Testis (tissue), 3 donors: Measurements from ENCODE around the gene LMNB1. TPM values are rescaled to one million over a fixed set of nuclear protein-coding genes. Genes with fewer than 3 reads are reported as not detected.

Experiments
- DNase-seq: peaks from one replicate; pipeline ENCODE4 v3.0.0-alpha.2; 2019
- H3K27ac ChIP-seq, 2 donors: fragments of 200-600 bp; sonication (generic); one replicate each; pipeline ENCODE4 v1.5.1; 2019
- H3K27me3 ChIP-seq: fragments of 200-600 bp; sonication (generic); one replicate; pipeline ENCODE4 v1.5.1; 2019
- H3K36me3 ChIP-seq: fragments of 200-600 bp; sonication (generic); one replicate; pipeline ENCODE4 v1.5.1; 2017; ENCODE audit warnings: low read depth; ENCODE audit errors: missing control alignments
- H3K4me1 ChIP-seq: fragments of 200-600 bp; sonication (generic); one replicate; pipeline ENCODE4 v1.5.1; 2019
- H3K4me3 ChIP-seq, 2 donors: fragments of 200-600 bp; sonication (generic); one replicate each; pipeline ENCODE4 v1.5.1; 2017 to 2019
- H3K9me3 ChIP-seq: fragments of 200-600 bp; sonication (generic); one replicate; pipeline ENCODE4 v1.5.1; 2017
- POLR2A ChIP-seq: fragments of 450-650 bp; IDR thresholded peaks from one replicate; pipeline ENCODE4 v1.6.1; 2017; ENCODE audit warnings: antibody characterized with exemption, mild to moderate bottlenecking, moderate library complexity
- WGBS, 2 donors: methylation state at CpG; one replicate each; pipeline ENCODE4 v1.1.5; 2018; 5-methylcytosine and 5-hydroxymethylcytosine counted together
- intact Hi-C: fragments of 100-400 bp; cut with DNase I; formaldehyde crosslinking; loops from one replicate; pipeline ENCODE4 v1.15.1; 2023; ENCODE audit warnings: low total_unique reads
- polyA plus RNA-seq: library from polyadenylated mRNA; stranded (reverse); fragments of 350-450 nt; fragmentation: Illumina TruSeq; extraction: RNeasy Lipid Tissue Mini Kit (QIAGEN cat#74804); gene quantifications from one replicate; pipeline ENCODE4 v1.2.3, GENCODE V29; 2014; ENCODE audit warnings: low read depth, low replicate concordance; ENCODE audit not compliant: insufficient read depth
- total RNA-seq, 2 donors: library from RNA; depleted of rRNA; stranded (reverse); fragments of >200 nt; gene quantifications; one replicate each; pipeline ENCODE4 v1.2.3, GENCODE V29; 2016
- TF ChIP-seq, protein P1 (sequence below), 3 experiments: fragments of 450-650 bp in 2 of 3; fragments of 200-600 bp in 1 of 3; sonication (generic) in 1 of 3; IDR thresholded peaks; one replicate each; pipeline ENCODE4 v1.5.1; 2016 to 2019; ENCODE audit warnings: antibody characterized with exemption in 3 of 3, mild to moderate bottlenecking in 2 of 3, moderate library complexity in 1 of 3

Gene LMNB1
- total and polyA plus RNA-seq, 3 donors from 2014 or later = 13.7 to 26.1 (median 15.9) TPM

DNA sequence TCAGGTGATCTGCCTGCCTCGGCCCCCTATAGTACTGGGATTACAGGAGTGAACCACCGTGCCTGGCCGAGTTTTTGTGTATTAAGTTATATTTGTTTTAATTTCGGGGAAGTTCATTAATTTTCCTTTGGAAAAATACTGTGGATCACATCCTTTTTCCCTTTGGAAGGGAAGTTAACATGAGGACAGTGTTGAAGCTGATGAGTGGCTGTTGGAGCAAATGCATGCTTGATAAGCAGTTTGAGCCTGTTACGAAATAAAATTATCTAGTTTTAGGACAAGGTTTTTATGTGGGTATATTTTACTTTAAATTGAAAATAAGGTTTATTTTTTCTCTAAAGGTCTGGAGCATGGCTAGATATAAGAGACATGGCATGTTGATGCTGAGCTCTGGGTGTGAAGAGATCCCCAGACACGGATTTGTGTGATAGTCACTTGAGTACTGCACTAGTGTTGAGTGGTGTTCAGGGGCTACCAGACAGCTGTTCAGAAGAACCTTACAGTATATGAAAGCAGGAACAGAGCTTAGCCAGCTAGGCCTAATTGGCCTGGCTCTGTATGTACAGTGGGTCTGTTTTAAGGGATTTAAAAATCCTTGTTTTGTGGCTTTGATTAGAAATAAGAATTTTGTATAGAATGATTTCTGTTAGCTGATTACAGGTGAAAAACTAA lies 17.4 kb downstream of the LMNB1 start:
- TF ChIP-seq, protein P1, sequence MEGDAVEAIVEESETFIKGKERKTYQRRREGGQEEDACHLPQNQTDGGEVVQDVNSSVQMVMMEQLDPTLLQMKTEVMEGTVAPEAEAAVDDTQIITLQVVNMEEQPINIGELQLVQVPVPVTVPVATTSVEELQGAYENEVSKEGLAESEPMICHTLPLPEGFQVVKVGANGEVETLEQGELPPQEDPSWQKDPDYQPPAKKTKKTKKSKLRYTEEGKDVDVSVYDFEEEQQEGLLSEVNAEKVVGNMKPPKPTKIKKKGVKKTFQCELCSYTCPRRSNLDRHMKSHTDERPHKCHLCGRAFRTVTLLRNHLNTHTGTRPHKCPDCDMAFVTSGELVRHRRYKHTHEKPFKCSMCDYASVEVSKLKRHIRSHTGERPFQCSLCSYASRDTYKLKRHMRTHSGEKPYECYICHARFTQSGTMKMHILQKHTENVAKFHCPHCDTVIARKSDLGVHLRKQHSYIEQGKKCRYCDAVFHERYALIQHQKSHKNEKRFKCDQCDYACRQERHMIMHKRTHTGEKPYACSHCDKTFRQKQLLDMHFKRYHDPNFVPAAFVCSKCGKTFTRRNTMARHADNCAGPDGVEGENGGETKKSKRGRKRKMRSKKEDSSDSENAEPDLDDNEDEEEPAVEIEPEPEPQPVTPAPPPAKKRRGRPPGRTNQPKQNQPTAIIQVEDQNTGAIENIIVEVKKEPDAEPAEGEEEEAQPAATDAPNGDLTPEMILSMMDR (IDR thresholded peaks at IDR 0.05) = no peak
- TF ChIP-seq POLR2A = no peak
- Histone ChIP-seq H3K36me3 (no peaks in the 10 kb centered on the region), H3K27ac (no peak overlapping the region), H3K4me3 (no peak overlapping the region), H3K9me3 (no peaks in the 10 kb centered on the region), H3K4me1 (no peaks in the 10 kb centered on the region), H3K27me3 (no peaks in the 10 kb centered on the region)
- no peak for DNase-seq
- intact Hi-C loops = no loop called here
- WGBS, 2 donors = 59 to 72% methylated on average over 6 of the region's 6 CpGs

DNA sequence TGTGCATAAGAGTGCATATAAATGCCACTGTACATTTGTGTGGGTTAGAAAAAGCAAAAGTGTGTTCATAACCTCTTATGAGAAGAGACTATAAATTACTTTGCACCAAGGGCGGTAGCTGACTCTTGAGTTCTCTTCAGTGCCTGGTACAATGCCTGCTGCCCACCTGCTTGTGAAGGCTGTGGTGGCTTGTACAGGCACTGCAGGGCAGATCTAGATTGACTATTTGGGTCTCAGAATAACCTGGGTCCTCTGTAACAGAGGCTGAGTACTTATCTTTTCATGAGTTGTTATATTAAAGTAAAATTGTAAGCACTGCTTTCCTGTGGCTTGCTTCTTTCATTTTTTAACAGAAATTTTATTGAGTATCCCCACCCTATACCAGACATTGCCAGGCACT lies 22.8 kb downstream of the LMNB1 start:
- TF ChIP-seq POLR2A = no peak
- TF ChIP-seq, protein P1 (IDR thresholded peaks at IDR 0.05) = no peak
- intact Hi-C loops = no loop called here
- H3K27ac ChIP-seq = no peak overlapping the region
- no peaks in the 10 kb centered on the region for H3K9me3 ChIP-seq
- 75 to 76% methylated on average over 1 of the region's 1 CpG for WGBS, 2 donors
- DNase-seq = no peak
- no peaks in the 10 kb centered on the region for H3K36me3 ChIP-seq
- no peaks in the 10 kb centered on the region for H3K27me3 ChIP-seq
- H3K4me1 ChIP-seq = no peaks in the 10 kb centered on the region
- no peak overlapping the region for H3K4me3 ChIP-seq

DNA sequence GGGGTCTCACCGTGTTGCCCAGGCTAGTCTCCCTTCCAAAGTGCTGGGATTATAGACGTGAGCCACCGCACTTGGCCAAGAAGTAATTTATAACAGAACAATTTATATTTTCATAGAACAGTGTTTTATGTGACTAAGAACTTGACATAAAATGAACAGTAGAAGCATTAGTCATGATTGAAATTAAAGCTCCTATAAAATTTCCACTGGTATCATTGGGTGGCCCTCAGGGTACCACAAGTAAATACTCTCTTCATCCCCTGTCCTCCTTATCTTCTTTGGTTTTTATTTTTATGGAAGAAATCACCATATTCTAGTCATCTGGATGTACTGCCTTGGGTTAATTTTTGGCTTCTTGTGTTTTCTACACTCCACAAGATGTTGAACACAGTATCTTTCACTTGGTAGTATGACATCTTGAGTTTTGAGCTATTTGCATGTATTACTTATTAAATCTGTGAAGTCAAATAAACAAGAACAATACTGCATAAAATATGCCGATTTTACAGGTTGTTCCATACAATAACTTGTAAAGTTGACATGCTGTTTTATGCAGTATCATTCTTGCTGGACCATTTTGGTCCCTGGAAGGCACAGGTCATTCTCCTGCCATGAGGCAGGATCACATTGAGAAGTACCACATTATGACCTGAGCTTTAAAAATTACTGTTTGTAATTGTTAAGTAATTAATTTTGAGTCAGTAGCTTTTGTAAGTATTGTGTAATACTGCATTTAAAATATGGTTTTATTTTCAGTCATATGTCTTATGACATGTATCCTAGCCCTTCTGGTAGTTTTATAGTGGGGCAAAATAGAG lies 24.4 kb downstream of the LMNB1 start:
- Histone ChIP-seq H3K4me3 (no peak overlapping the region), H3K36me3 (no peaks in the 10 kb centered on the region), H3K27ac (no peak overlapping the region), H3K4me1 (no peaks in the 10 kb centered on the region), H3K27me3 (no peaks in the 10 kb centered on the region), H3K9me3 (no peaks in the 10 kb centered on the region)
- intact Hi-C loops = no loop called here
- 87 to 90% methylated on average over 4 of the region's 4 CpGs for WGBS, 2 donors
- no peak for DNase-seq
- TF ChIP-seq, protein P1 (IDR thresholded peaks at IDR 0.05) = no peak
- no peak for TF ChIP-seq POLR2A

DNA sequence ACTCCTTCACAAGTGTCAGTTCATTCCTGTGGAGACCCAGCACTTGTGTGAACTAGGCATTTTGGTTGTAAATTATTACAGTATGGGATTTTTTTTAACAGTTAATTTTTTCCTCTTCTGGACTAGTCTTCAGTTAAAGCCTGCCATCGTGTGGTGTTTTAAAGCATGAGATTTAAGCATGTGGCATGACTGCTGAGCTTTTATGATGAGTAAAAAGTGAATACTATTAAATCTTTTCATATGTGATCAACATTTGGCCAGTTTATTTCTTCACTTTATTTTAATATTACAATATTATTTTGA lies 25.0 kb downstream of the LMNB1 start:
- H3K27me3 ChIP-seq = no peaks in the 10 kb centered on the region
- no peaks in the 10 kb centered on the region for H3K9me3 ChIP-seq
- DNase-seq = no peak
- 35 to 43% methylated on average over 1 of the region's 1 CpG for WGBS, 2 donors
- no peak overlapping the region for H3K4me3 ChIP-seq
- no peaks in the 10 kb centered on the region for H3K4me1 ChIP-seq
- H3K27ac ChIP-seq = no peak overlapping the region
- no peaks in the 10 kb centered on the region for H3K36me3 ChIP-seq
- TF ChIP-seq, protein P1 (IDR thresholded peaks at IDR 0.05) = no peak
- TF ChIP-seq POLR2A = no peak
- intact Hi-C loops = no loop called here
